Adrenal gland (tissue), 5 donors: ENCODE data around the gene HOXA5.

Experiments
- POLR2A ChIP-seq, 2 donors: fragments of 450-650 bp; IDR thresholded peaks; one replicate each; pipeline ENCODE4 v1.6.1; 2017; ENCODE audit warnings: antibody characterized with exemption in 2 of 2, mild to moderate bottlenecking in 2 of 2, moderate library complexity in 1 of 2
- TF ChIP-seq, protein P1 (sequence below), 6 experiments: fragments of 450-650 bp in 4 of 6; fragments of 200-600 bp in 2 of 6; sonication (generic) in 1 of 6; IDR thresholded peaks; 1 replicate in 5 of 6; 2 replicates in 1 of 6; pipeline versions ENCODE4 v1.5.1 to v1.8.0; 2016 to 2021; ENCODE audit warnings: antibody characterized with exemption in 6 of 6, mild to moderate bottlenecking in 2 of 6, moderate library complexity in 1 of 6
- donor health status: DM: no; HTN: no; CAD: no.

DNA sequence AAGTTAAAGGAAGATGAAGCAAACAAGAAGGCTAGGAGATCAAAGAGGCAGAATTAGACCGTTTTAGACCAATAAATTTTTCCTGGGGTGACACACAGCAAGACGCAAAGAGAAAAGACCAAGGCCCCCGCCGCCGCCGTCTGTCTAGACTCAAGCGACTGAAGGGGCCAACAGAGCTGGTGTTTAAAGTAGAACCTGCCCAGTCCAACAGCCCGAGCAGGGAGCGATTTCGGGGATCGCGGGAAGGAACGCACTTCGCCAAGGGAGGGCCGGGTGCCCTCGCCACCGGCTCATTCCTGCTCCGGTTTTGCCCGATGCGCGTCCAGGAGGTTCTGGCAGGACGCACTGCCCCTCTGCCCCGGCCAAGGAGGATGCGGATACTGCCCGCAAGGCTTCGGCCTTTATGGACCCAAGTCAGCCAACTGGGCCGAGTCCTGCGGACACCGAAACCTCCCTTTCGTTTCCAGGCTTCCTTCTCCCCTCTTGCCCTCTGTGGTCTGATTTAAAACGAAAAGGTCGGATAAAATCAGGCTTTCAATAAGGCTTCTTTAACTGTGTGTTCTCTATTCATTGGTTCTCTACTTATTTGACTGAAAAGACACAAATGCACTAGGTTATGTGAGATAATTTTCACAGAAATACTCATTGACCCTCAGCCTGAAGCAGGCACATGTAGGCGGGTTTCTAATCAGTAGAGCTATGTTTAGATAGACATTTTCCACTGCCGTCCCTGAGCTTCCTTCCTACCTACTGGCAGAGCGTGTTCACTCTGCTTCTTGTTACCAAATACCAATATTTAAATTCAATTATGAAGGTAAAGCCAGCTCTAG, 15.2 kb upstream of the HOXA5 start:
- TF ChIP-seq, protein P1, sequence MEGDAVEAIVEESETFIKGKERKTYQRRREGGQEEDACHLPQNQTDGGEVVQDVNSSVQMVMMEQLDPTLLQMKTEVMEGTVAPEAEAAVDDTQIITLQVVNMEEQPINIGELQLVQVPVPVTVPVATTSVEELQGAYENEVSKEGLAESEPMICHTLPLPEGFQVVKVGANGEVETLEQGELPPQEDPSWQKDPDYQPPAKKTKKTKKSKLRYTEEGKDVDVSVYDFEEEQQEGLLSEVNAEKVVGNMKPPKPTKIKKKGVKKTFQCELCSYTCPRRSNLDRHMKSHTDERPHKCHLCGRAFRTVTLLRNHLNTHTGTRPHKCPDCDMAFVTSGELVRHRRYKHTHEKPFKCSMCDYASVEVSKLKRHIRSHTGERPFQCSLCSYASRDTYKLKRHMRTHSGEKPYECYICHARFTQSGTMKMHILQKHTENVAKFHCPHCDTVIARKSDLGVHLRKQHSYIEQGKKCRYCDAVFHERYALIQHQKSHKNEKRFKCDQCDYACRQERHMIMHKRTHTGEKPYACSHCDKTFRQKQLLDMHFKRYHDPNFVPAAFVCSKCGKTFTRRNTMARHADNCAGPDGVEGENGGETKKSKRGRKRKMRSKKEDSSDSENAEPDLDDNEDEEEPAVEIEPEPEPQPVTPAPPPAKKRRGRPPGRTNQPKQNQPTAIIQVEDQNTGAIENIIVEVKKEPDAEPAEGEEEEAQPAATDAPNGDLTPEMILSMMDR (IDR thresholded peaks at IDR 0.05): no peak
- no peak for TF ChIP-seq POLR2A (IDR thresholded peaks at IDR 0.05)
